ENCODE data around the gene LAS1L. TPM values are rescaled to one million over a fixed set of nuclear protein-coding genes. Genes with fewer than 3 reads are reported as not detected.

The LAS1L gene
- total RNA-seq (2014; rRNA removed; shearing (Covaris generic); ENCODE audit: low replicate concordance) = 19.2 and 36.0 TPM in 2 replicates

DNA sequence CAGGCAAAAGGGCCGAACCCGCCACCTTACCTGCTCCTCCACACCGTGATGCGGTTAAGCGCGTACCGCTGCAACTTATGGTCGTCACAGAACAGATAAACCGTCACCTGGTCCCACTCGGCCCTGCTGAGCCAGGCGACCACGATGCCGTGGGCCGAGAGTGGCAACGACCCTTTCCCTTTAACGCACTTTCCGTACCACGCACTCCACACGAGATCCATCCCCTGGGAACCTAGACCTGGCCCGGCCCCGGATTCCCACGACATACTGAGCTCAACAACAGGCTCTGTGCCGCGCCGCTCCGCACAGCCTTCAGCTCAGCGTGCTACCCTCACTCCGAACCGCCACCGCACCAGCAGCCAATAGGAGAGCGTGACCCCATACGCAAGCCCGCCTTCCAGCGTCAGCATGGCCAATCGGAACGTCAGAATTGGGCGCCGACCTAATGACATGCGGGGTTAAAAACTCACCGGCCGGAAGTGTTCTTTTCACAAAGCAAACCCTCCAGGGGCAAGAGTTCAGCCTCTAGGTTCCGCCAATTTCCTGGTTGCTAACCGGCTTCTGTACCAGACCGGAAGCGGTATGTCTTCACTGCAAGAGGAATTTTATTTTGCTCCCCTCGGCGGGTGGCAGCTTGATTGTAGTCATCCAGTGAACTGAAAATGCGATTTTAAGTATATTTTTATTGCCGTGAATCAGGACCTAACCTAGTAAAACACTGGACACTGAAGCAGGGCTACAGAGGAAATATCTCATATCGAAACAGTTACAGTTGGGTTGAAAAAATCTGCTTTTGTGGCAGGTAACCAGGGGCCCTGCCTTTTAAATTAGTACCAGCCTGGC lies at the start of gene LAS1L:
Gene LAS1L (minus strand): TSS at position 338 of the 843 bp plus-strand sequence. CDS start 72 bp downstream, at position 266.
- Histone ChIP-seq H3K4me1 (ENCODE audit: low read length) (peaks cover 8% of the 10 kb centered on the region), H3K4me3 (ENCODE audit: low read length) (peak within 1 kb of the TSS; percentile 79), H3K9me3 (ENCODE audit: low read length) (no peaks in the 10 kb centered on the region), H3K27ac (ENCODE audit: low read length) (no peak within 1 kb of the TSS), H3K4me2 (ENCODE audit: low read depth, low read length, poor library complexity, severe bottlenecking) (peak within 1 kb of the TSS; percentile 90), H4K20me1 (ENCODE audit: insufficient read depth, low read depth, low read length) (peaks cover 8% of the 10 kb centered on the region; the same call in 1 of the 2 replicates), H3K27me3 (ENCODE audit: low read length) (no peaks in the 10 kb centered on the region), H3K36me3 (ENCODE audit: insufficient read depth, low read length) (no peaks in the 10 kb centered on the region), H3K79me2 (ENCODE audit: low read length) (peaks cover 28% of the 10 kb centered on the region), H2AFZ (ENCODE audit: low read length) (no peak within 1 kb of the TSS), H3K9ac (ENCODE audit: low read length) (peak within 1 kb of the TSS; percentile 84), H3K9me2 (replicated peaks; ENCODE audit: insufficient read depth, low read length) (no peaks in the 10 kb centered on the region)
- DNase-seq = peak; percentile 97

DNA sequence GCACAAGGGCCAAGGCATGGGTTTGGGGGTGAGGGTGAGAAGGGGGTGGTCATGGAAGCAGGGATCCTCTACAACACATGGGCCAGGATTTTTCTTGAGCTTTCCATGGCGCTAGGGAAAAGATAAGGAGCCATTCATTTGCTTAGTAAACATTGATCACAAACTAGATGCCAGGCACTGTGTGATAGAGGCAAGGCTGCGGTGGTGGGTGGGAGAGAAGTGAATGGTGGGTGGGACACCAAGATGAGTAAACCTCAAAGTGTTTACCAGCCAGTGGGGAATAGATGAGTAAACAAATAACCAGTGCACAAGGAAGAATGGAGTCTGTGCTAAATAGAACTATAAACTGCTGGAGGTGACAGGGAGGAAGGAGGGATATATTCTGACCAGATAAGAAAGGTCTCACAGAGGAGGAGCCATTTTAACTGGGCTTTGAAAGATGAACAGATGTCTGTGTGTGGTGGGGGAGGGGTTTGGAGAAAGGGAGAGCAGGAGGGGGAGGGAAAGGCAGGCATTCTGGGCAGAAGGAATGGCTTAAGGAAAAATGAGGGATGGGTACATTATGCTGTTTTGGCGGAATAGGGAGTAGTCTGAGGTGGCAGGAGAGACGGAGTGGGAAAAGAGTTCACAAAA lies 48.0 kb upstream of the LAS1L start:
- Histone ChIP-seq H3K9me3 (ENCODE audit: low read length) (no peaks in the 10 kb centered on the region), H2AFZ (ENCODE audit: low read length) (no peak overlapping the region), H3K4me2 (ENCODE audit: low read depth, low read length, poor library complexity, severe bottlenecking) (no peak overlapping the region), H4K20me1 (ENCODE audit: insufficient read depth, low read depth, low read length) (no peaks in the 10 kb centered on the region), H3K9ac (ENCODE audit: low read length) (no peak overlapping the region), H3K9me2 (replicated peaks; ENCODE audit: insufficient read depth, low read length) (no peaks in the 10 kb centered on the region), H3K27me3 (ENCODE audit: low read length) (no peaks in the 10 kb centered on the region), H3K4me1 (ENCODE audit: low read length) (no peaks in the 10 kb centered on the region), H3K79me2 (ENCODE audit: low read length) (no peaks in the 10 kb centered on the region), H3K4me3 (ENCODE audit: low read length) (no peak overlapping the region), H3K36me3 (ENCODE audit: insufficient read depth, low read length) (no peaks in the 10 kb centered on the region), H3K27ac (ENCODE audit: low read length) (no peak overlapping the region)
- no peak for DNase-seq

DNA sequence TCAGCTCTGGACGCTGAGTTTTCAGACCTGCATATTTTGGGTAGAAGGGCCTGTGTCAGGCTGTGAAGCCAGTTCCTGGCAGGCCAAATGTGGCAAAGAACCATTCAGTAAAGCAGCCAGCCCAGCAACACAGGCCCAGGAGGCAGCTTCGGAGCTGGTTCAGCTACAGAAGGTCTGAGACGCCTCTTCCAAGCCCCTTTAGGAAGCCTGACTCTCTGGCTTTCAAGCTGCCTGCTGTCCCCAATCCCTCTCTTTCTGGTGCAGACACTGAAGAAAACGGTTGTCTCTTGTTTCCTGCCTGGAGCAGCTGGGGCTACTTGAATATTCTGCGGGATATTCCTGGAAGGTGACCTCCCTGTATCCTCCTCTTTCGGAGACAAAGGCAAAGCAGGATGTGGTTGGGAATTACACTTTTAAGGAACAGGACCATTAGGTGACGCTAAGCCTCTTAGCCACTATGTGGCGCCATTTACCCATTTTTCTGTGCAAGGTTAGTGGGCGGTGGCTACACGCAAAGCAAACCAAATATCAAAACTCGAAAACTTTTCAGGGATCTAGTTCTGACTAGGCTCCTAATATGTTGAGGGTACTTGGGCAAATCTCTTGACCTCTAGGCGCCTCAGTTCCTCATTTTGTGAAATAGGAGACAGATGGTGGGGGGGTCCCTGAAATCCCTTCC lies 47.2 kb upstream of the LAS1L start:
- no peaks in the 10 kb centered on the region for H3K27me3 ChIP-seq (ENCODE audit: low read length)
- no peak overlapping the region for H3K4me2 ChIP-seq (ENCODE audit: low read depth, low read length, poor library complexity, severe bottlenecking)
- peak; percentile 87 for DNase-seq
- no peak overlapping the region for H3K27ac ChIP-seq (ENCODE audit: low read length)
- no peaks in the 10 kb centered on the region for H3K79me2 ChIP-seq (ENCODE audit: low read length)
- H3K4me1 ChIP-seq (ENCODE audit: low read length) = no peaks in the 10 kb centered on the region
- no peaks in the 10 kb centered on the region for H3K9me3 ChIP-seq (ENCODE audit: low read length)
- no peak overlapping the region for H2AFZ ChIP-seq (ENCODE audit: low read length)
- H3K9ac ChIP-seq (ENCODE audit: low read length) = no peak overlapping the region
- no peaks in the 10 kb centered on the region for H3K36me3 ChIP-seq (ENCODE audit: insufficient read depth, low read length)
- no peaks in the 10 kb centered on the region for H3K9me2 ChIP-seq (replicated peaks; ENCODE audit: insufficient read depth, low read length)
- H3K4me3 ChIP-seq (ENCODE audit: low read length) = no peak overlapping the region
- no peaks in the 10 kb centered on the region for H4K20me1 ChIP-seq (ENCODE audit: insufficient read depth, low read depth, low read length)

DNA sequence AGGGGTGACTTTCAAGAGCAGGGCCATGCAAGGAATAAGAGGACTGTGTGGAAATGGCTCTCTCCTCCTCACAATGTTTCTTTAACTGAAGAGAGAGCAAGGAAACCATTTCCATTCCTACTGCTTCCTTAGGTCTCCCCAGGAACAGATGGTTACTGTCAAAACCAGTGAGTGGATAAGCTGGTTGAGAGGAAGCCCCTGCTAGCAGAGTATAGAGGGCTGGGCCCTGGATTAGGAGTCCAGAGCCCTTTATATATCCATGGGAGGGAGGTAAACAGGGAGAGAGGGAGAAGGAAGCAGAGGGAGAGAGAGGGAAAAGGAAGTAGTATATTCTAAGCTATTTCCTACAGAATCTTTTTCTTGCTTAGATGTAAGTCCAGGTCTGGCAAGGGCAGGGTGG lies 43.8 kb upstream of the LAS1L start:
- Histone ChIP-seq H3K27ac (ENCODE audit: low read length) (no peak overlapping the region), H3K9ac (ENCODE audit: low read length) (no peak overlapping the region), H4K20me1 (ENCODE audit: insufficient read depth, low read depth, low read length) (no peaks in the 10 kb centered on the region), H3K4me2 (ENCODE audit: low read depth, low read length, poor library complexity, severe bottlenecking) (no peak overlapping the region), H3K79me2 (ENCODE audit: low read length) (no peaks in the 10 kb centered on the region), H3K27me3 (ENCODE audit: low read length) (no peaks in the 10 kb centered on the region), H3K4me3 (ENCODE audit: low read length) (no peak overlapping the region), H3K36me3 (ENCODE audit: insufficient read depth, low read length) (no peaks in the 10 kb centered on the region), H3K9me3 (ENCODE audit: low read length) (no peaks in the 10 kb centered on the region), H3K4me1 (ENCODE audit: low read length) (no peaks in the 10 kb centered on the region), H3K9me2 (replicated peaks; ENCODE audit: insufficient read depth, low read length) (no peaks in the 10 kb centered on the region), H2AFZ (ENCODE audit: low read length) (no peak overlapping the region)
- no peak for DNase-seq

DNA sequence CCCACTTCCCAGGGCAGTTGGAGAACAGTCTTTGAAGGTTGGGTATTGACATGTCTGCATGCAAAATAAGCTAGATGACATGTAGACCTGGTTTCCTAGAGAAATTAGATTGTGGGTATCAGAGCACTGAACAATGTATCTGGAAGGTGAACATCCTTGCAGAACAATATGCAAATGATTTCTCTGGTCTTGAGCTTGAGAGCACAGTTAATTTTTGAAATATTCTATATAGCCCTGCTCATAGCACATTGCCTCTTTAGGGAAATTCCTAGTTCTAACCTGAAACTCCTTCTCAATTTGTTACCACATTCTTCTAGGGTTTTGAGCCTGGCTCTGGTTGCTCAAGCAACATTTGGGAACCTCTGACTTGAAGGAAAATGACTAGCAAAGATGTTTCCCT lies 41.6 kb upstream of the LAS1L start:
- Histone ChIP-seq H3K27ac (ENCODE audit: low read length) (no peak overlapping the region), H3K4me1 (ENCODE audit: low read length) (no peaks in the 10 kb centered on the region), H2AFZ (ENCODE audit: low read length) (no peak overlapping the region), H3K9me3 (ENCODE audit: low read length) (no peaks in the 10 kb centered on the region), H4K20me1 (ENCODE audit: insufficient read depth, low read depth, low read length) (no peaks in the 10 kb centered on the region), H3K4me2 (ENCODE audit: low read depth, low read length, poor library complexity, severe bottlenecking) (no peak overlapping the region), H3K9me2 (replicated peaks; ENCODE audit: insufficient read depth, low read length) (no peaks in the 10 kb centered on the region), H3K36me3 (ENCODE audit: insufficient read depth, low read length) (no peaks in the 10 kb centered on the region), H3K79me2 (ENCODE audit: low read length) (no peaks in the 10 kb centered on the region), H3K4me3 (ENCODE audit: low read length) (no peak overlapping the region), H3K27me3 (ENCODE audit: low read length) (no peaks in the 10 kb centered on the region), H3K9ac (ENCODE audit: low read length) (no peak overlapping the region)
- no peak for DNase-seq

DNA sequence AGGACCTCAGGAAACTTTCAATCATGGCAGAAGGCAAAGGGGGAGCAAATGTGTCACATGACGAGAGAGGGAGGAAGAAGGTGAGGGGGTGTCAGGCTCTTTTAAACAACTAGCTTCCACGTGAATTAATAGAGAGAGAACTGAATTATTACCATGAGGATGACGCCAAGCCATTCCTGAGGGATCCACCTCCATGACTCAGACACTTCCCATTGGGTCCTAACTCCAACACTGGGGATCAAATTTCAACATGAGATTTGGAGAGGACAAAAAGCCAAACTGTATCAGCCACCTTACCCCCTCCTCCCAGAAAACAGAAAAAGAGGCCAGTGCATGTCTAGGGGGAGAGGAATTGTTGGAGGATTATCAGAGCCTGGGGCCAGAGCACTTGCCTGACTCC lies 40.4 kb upstream of the LAS1L start:
- no peaks in the 10 kb centered on the region for H3K9me3 ChIP-seq (ENCODE audit: low read length)
- H4K20me1 ChIP-seq (ENCODE audit: insufficient read depth, low read depth, low read length) = no peaks in the 10 kb centered on the region
- H3K4me1 ChIP-seq (ENCODE audit: low read length) = no peaks in the 10 kb centered on the region
- no peak overlapping the region for H3K27ac ChIP-seq (ENCODE audit: low read length)
- no peak for DNase-seq
- H3K27me3 ChIP-seq (ENCODE audit: low read length) = no peaks in the 10 kb centered on the region
- no peaks in the 10 kb centered on the region for H3K79me2 ChIP-seq (ENCODE audit: low read length)
- H3K4me2 ChIP-seq (ENCODE audit: low read depth, low read length, poor library complexity, severe bottlenecking) = no peak overlapping the region
- no peak overlapping the region for H3K4me3 ChIP-seq (ENCODE audit: low read length)
- H3K36me3 ChIP-seq (ENCODE audit: insufficient read depth, low read length) = no peaks in the 10 kb centered on the region
- H2AFZ ChIP-seq (ENCODE audit: low read length) = no peak overlapping the region
- no peak overlapping the region for H3K9ac ChIP-seq (ENCODE audit: low read length)
- H3K9me2 ChIP-seq (replicated peaks; ENCODE audit: insufficient read depth, low read length) = no peaks in the 10 kb centered on the region

DNA sequence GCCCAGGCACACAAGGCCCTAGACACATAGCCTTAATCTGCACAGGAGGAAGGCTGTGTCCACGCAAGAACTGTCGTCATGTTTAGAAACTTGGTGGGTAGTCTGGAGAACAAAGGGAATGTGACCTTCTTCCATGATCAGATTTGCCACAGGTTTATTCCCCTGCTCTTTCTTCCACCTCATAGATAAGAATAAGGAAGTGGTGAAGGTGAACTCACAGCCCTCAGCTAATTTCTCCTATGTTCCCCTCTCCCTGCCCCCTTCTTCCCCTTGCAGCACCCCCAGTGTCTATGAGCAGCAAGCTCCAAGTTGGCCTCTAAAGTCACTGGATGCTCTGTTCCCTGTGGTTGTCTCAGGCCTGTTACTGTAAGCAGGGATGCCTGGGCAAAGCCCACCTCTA lies 39.8 kb upstream of the LAS1L start:
- H3K9me2 ChIP-seq (replicated peaks; ENCODE audit: insufficient read depth, low read length) = no peaks in the 10 kb centered on the region
- H3K79me2 ChIP-seq (ENCODE audit: low read length) = no peaks in the 10 kb centered on the region
- no peaks in the 10 kb centered on the region for H4K20me1 ChIP-seq (ENCODE audit: insufficient read depth, low read depth, low read length)
- no peaks in the 10 kb centered on the region for H3K27me3 ChIP-seq (ENCODE audit: low read length)
- H3K4me1 ChIP-seq (ENCODE audit: low read length) = no peaks in the 10 kb centered on the region
- DNase-seq = no peak
- no peak overlapping the region for H2AFZ ChIP-seq (ENCODE audit: low read length)
- H3K9ac ChIP-seq (ENCODE audit: low read length) = no peak overlapping the region
- no peak overlapping the region for H3K4me3 ChIP-seq (ENCODE audit: low read length)
- H3K36me3 ChIP-seq (ENCODE audit: insufficient read depth, low read length) = no peaks in the 10 kb centered on the region
- H3K9me3 ChIP-seq (ENCODE audit: low read length) = no peaks in the 10 kb centered on the region
- no peak overlapping the region for H3K27ac ChIP-seq (ENCODE audit: low read length)
- H3K4me2 ChIP-seq (ENCODE audit: low read depth, low read length, poor library complexity, severe bottlenecking) = no peak overlapping the region

DNA sequence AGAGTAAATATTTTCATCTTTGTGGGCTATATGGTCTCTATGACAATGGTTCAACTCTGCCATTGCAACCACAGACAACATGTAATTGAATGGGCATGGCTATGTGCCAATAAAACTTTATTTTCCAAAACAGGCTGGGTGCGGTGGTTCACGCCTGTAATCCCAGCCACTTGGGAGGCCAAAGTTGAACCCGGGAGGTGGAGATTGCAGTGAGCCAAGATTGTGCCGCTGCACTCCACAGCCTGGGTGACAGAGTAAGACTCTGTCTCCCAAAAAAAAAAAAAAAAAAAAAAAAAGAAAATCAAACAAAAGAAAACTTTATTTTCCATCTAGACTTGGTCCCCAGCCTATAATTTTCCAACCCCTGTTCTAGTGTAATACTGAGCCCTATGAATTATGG lies 38.4 kb upstream of the LAS1L start:
- no peak overlapping the region for H3K9ac ChIP-seq (ENCODE audit: low read length)
- no peak for DNase-seq
- no peaks in the 10 kb centered on the region for H4K20me1 ChIP-seq (ENCODE audit: insufficient read depth, low read depth, low read length)
- no peaks in the 10 kb centered on the region for H3K4me1 ChIP-seq (ENCODE audit: low read length)
- H3K4me3 ChIP-seq (ENCODE audit: low read length) = no peak overlapping the region
- H2AFZ ChIP-seq (ENCODE audit: low read length) = no peak overlapping the region
- no peaks in the 10 kb centered on the region for H3K36me3 ChIP-seq (ENCODE audit: insufficient read depth, low read length)
- H3K9me3 ChIP-seq (ENCODE audit: low read length) = no peaks in the 10 kb centered on the region
- no peaks in the 10 kb centered on the region for H3K27me3 ChIP-seq (ENCODE audit: low read length)
- H3K27ac ChIP-seq (ENCODE audit: low read length) = no peak overlapping the region
- no peaks in the 10 kb centered on the region for H3K9me2 ChIP-seq (replicated peaks; ENCODE audit: insufficient read depth, low read length)
- no peaks in the 10 kb centered on the region for H3K79me2 ChIP-seq (ENCODE audit: low read length)
- no peak overlapping the region for H3K4me2 ChIP-seq (ENCODE audit: low read depth, low read length, poor library complexity, severe bottlenecking)

Measured in Karpas-422 (cell line).